GM23338 (cell line): ENCODE measurements around the gene CENPX. TPM values are rescaled to one million over a fixed set of nuclear protein-coding genes. Genes with fewer than 3 reads are reported as not detected.
"Not testable (repeated sequence)": the region's sequence is repeated elsewhere in the genome, so short reads cannot be mapped to it uniquely, and the experiment has no call there.

Experiments
- ATAC-seq: fragments of 200-7000 bp; cut with Tn5 transposase; 3 replicates; pipeline ENCODE4 v1.9.1; 2020
- DNase-seq: peaks from one replicate; pipeline ENCODE4 v3.0.0-alpha.2; 2015; ENCODE audit warnings: low spot score
- H2AFZ ChIP-seq: fragments of 200-600 bp; sonication (generic); 2 replicates; pipeline ENCODE4 v1.8.0; 2016; ENCODE audit warnings: antibody characterized with exemption, mild to moderate bottlenecking, moderate library complexity
- H3F3A ChIP-seq: fragments of 200-600 bp; sonication (generic); replicated peaks from 2 replicates; pipeline ENCODE4 v1.8.0; 2017; ENCODE audit warnings: antibody characterized with exemption, mixed run types, low read depth
- H3K27ac ChIP-seq: fragments of 200-600 bp; sonication (generic); 2 replicates; pipeline ENCODE4 v1.6.1; 2016; ENCODE audit warnings: low read depth
- H3K27me3 ChIP-seq: fragments of 200-600 bp; sonication (generic); 2 replicates; pipeline ENCODE4 v1.8.0; 2016; ENCODE audit warnings: mild to moderate bottlenecking, mixed run types, moderate library complexity; ENCODE audit not compliant: insufficient read depth
- H3K36me3 ChIP-seq: fragments of 200-600 bp; sonication (generic); 2 replicates; pipeline ENCODE4 v1.8.0; 2016; ENCODE audit warnings: mild to moderate bottlenecking; ENCODE audit not compliant: insufficient read depth
- H3K4me1 ChIP-seq: fragments of 200-600 bp; sonication (generic); 2 replicates; pipeline ENCODE4 v1.8.0; 2016; ENCODE audit warnings: mild to moderate bottlenecking, moderate library complexity; ENCODE audit not compliant: insufficient read depth
- H3K4me2 ChIP-seq: fragments of 200-600 bp; sonication (generic); 2 replicates; pipeline ENCODE4 v1.7.1; 2017; ENCODE audit warnings: mixed run types
- H3K4me3 ChIP-seq: fragments of 200-600 bp; sonication (generic); 2 replicates; pipeline ENCODE4 v1.6.1; 2016; ENCODE audit warnings: mixed run types
- H3K79me2 ChIP-seq: fragments of 200-600 bp; sonication (generic); replicated peaks from 2 replicates; pipeline ENCODE4 v1.8.0; 2017; ENCODE audit warnings: mild to moderate bottlenecking; ENCODE audit not compliant: insufficient read depth
- H3K9me2 ChIP-seq: fragments of 200-600 bp; sonication (generic); 2 replicates; pipeline ENCODE4 v1.8.0; 2017; ENCODE audit not compliant: insufficient read depth
- H4K20me1 ChIP-seq: fragments of 200-600 bp; sonication (generic); replicated peaks from 2 replicates; pipeline ENCODE4 v1.8.0; 2017; ENCODE audit warnings: mild to moderate bottlenecking; ENCODE audit not compliant: insufficient read depth
- H3K27ac Mint-ChIP-seq: 2 replicates; pipeline ENCODE4 v1.8.0; 2020; ENCODE audit warnings: inconsistent platforms, mild to moderate bottlenecking, moderate library complexity, mixed read lengths
- H3K27me3 Mint-ChIP-seq: 3 replicates; pipeline ENCODE4 v1.8.0; 2022; ENCODE audit warnings: low read depth, mild to moderate bottlenecking, moderate library complexity, mixed read lengths, inconsistent platforms; ENCODE audit not compliant: insufficient read depth, poor library complexity
- H3K36me3 Mint-ChIP-seq: 3 replicates; pipeline ENCODE4 v1.8.0; 2021; ENCODE audit warnings: low read depth, mild to moderate bottlenecking, inconsistent platforms, moderate library complexity, mixed read lengths
- H3K4me1 Mint-ChIP-seq: 3 replicates; pipeline ENCODE4 v1.8.0; 2020; ENCODE audit warnings: mild to moderate bottlenecking, inconsistent platforms, mixed read lengths
- H3K4me3 Mint-ChIP-seq: 3 replicates; pipeline ENCODE4 v1.8.0; 2021; ENCODE audit warnings: moderate library complexity, mild to moderate bottlenecking, inconsistent platforms, mixed read lengths
- H3K9me3 Mint-ChIP-seq: 3 replicates; pipeline ENCODE4 v1.8.0; 2020; ENCODE audit warnings: moderate library complexity, mild to moderate bottlenecking, inconsistent platforms, mixed read lengths
- CREB1 ChIP-seq: fragments of 250-450 bp; sonication (Bioruptor Pico); IDR thresholded peaks from 2 replicates; pipeline ENCODE4 v1.5.0; 2020; ENCODE audit warnings: low read depth, mild to moderate bottlenecking, moderate library complexity
- EZH2 ChIP-seq: fragments of 200-600 bp; sonication (generic); IDR thresholded peaks from one replicate; pipeline ENCODE4 v1.8.0; 2017; ENCODE audit warnings: antibody characterized with exemption, mild to moderate bottlenecking, low read depth; ENCODE audit not compliant: unreplicated experiment
- JUNB ChIP-seq: IDR thresholded peaks from one replicate; pipeline ENCODE4 v1.6.1; 2016; ENCODE audit warnings: antibody characterized with exemption; ENCODE audit not compliant: unreplicated experiment
- NANOG ChIP-seq: IDR thresholded peaks from 2 replicates; pipeline ENCODE4 v1.6.1; 2016; ENCODE audit warnings: antibody characterized with exemption, borderline replicate concordance
- POLR2AphosphoS5 ChIP-seq: IDR thresholded peaks from 2 replicates; pipeline ENCODE4 v1.6.1; 2016; ENCODE audit warnings: antibody characterized with exemption, low read depth
- STAT1 ChIP-seq: IDR thresholded peaks from one replicate; pipeline ENCODE4 v1.6.1; 2016; ENCODE audit warnings: antibody characterized with exemption; ENCODE audit not compliant: unreplicated experiment
- ZNF331 ChIP-seq: fragments of 250-450 bp; sonication (Bioruptor Pico); IDR thresholded peaks from 2 replicates; pipeline ENCODE4 v1.5.0; 2020; ENCODE audit warnings: low read depth, mild to moderate bottlenecking, moderate library complexity
- ZNF462 ChIP-seq: fragments of 250-450 bp; sonication (Bioruptor Pico); IDR thresholded peaks from 2 replicates; pipeline ENCODE4 v1.5.0; 2020; ENCODE audit warnings: mild to moderate bottlenecking, moderate library complexity
- polyA plus RNA-seq: library from polyadenylated mRNA; unstranded; fragments of >200 nt; fragmentation: Nextera tagmentation; extraction: Ambion mirVana; gene quantifications from 2 replicates; pipeline ENCODE4 v1.2.1, GENCODE V29; 2016
- total RNA-seq: library from RNA; depleted of rRNA; stranded (reverse); fragments of >200 nt; shearing (Covaris generic); gene quantifications from 2 replicates; pipeline ENCODE4 v1.2.3, GENCODE V29; 2014
- TF ChIP-seq, protein P1 (sequence below): IDR thresholded peaks from 2 replicates; pipeline ENCODE4 v1.6.1; 2016; ENCODE audit warnings: antibody characterized with exemption

CENPX gene
- total and polyA plus RNA-seq, 2 experiments from 2014 or later, result 114 to 157 TPM

DNA sequence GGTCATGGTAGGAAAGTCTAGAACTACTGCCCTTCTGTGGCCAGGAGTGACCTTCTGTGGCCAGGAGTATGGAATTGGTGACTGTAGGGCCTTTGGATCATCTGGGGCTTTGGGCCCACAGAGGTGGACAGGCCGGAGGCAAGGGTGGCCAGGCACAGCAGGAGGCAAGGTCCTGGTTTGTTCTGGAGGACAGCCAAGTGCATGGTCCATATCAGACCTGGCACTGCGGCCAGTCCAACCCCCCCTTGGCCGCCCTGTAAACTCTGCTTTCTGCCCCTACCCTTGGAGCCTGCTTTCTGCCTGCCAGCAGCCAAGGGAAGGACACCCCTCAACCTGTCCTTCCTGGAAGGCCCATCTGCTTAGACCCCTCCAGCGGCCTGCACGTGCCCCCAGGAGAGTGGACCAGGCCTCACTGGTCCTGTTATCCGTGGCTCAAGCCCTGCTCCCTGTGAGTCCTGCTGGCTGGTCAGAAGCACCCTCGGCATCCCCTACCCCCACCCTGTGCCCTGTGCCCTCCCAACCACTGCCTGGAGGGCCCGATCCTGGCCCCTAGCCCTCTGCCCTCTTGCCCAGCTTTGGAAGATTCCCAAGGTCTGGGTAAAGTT is 17.1 kb upstream of the CENPX start:
- Mint-ChIP-seq H3K27ac (no peak overlapping the region), H3K9me3 (no peaks in the 10 kb centered on the region; the same call in 2 of the 3 replicates), H3K4me3 (no peak overlapping the region; the same call in 2 of the 3 replicates), H3K36me3 (peaks cover 3% of the 10 kb centered on the region; the same call in 1 of the 3 replicates), H3K27me3 (peaks cover 13% of the 10 kb centered on the region), H3K4me1 (peaks cover 29% of the 10 kb centered on the region)
- H4K20me1 ChIP-seq, result no peaks in the 10 kb centered on the region; the same call in 1 of the 2 replicates
- TF ChIP-seq CREB1 (CRISPR knock-in tag) (no peak), EZH2 (no peak)
- H3K79me2 ChIP-seq, result no peaks in the 10 kb centered on the region
- H3K4me1 ChIP-seq, result no peaks in the 10 kb centered on the region; the same call in 1 of the 2 replicates
- H3K4me2 ChIP-seq, result no peak overlapping the region
- no peak overlapping the region for H2AFZ ChIP-seq
- no peaks in the 10 kb centered on the region for H3K9me2 ChIP-seq
- H3K36me3 ChIP-seq, result no peaks in the 10 kb centered on the region
- H3K4me3 ChIP-seq, result no peak overlapping the region
- no peak for DNase-seq
- no peaks in the 10 kb centered on the region for H3K27me3 ChIP-seq
- H3F3A ChIP-seq, result peaks cover 11% of the 10 kb centered on the region
- H3K27ac ChIP-seq, result no peak overlapping the region
- no peak for ATAC-seq

DNA sequence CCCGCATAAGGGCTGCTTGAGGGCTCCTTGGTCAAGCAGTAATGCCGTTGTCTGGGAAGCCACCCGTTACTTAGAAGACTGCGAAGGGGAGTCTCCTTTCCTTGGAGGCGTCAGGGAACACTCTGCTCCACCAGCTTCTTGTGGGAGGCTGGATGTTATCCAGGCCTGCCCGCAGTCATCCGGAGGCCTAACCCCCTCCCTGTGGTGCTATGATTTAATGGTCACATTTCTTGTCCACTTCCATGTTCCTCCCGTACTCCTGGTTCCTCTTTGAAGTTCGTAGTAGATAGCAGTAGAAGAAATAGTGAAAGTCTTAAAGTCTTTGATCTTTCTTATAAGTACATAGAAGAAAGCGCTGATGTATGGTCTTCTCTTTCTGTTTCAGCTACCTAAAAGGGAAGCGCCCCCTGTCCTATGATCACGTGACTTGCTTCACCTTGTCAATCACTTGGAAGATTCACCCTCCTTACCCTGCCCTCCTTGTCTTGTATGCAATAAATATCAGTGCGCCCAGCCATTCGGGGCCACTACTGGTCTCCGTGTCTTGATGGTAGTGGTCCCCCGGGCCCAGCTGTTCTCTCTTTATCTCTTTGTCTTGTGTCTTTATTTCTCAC is 16.2 kb upstream of the CENPX start:
- H3F3A ChIP-seq, result peaks cover 11% of the 10 kb centered on the region
- not testable (repeated sequence) for H3K4me3 Mint-ChIP-seq, H3K36me3 ChIP-seq, H3K36me3 Mint-ChIP-seq, H3K79me2 ChIP-seq, H3K27ac Mint-ChIP-seq, H3K27ac ChIP-seq, ATAC-seq, DNase-seq, H4K20me1 ChIP-seq, H3K27me3 ChIP-seq, H3K9me2 ChIP-seq, H2AFZ ChIP-seq, H3K9me3 Mint-ChIP-seq, H3K4me2 ChIP-seq, H3K4me3 ChIP-seq, H3K4me1 ChIP-seq
- Mint-ChIP-seq H3K27me3 (peaks cover 16% of the 10 kb centered on the region), H3K4me1 (peaks cover 34% of the 10 kb centered on the region)

GRCh38 chr17:82037889-82038195 is 15.2 kb upstream of the CENPX start:
- no peaks in the 10 kb centered on the region for H3K9me2 ChIP-seq
- Mint-ChIP-seq H3K36me3 (peaks cover 3% of the 10 kb centered on the region; the same call in 2 of the 3 replicates), H3K27ac (peak overlapping the region; percentile 93), H3K4me3 (peak overlapping the region; percentile 75), H3K9me3 (no peaks in the 10 kb centered on the region; the same call in 2 of the 3 replicates), H3K4me1 (peaks cover 32% of the 10 kb centered on the region), H3K27me3 (peaks cover 16% of the 10 kb centered on the region)
- H3K27me3 ChIP-seq, result no peaks in the 10 kb centered on the region
- H3K36me3 ChIP-seq, result no peaks in the 10 kb centered on the region
- H2AFZ ChIP-seq, result peak overlapping the region; percentile 34; the same call in 1 of the 2 replicates
- peak overlapping the region; percentile 95 for H3K4me2 ChIP-seq
- DNase-seq (no peak), ATAC-seq (no peak)
- H3K79me2 ChIP-seq, result peaks cover 1% of the 10 kb centered on the region; the same call in 1 of the 2 replicates
- peaks cover 6% of the 10 kb centered on the region; the same call in 1 of the 2 replicates for H3K4me1 ChIP-seq
- H3K27ac ChIP-seq, result peak overlapping the region; percentile 78; the same call in 1 of the 2 replicates
- H3F3A ChIP-seq, result peaks cover 11% of the 10 kb centered on the region
- no peaks in the 10 kb centered on the region; the same call in 1 of the 2 replicates for H4K20me1 ChIP-seq
- peak overlapping the region; percentile 81 for H3K4me3 ChIP-seq
- no peak for TF ChIP-seq CREB1 (CRISPR knock-in tag)
- TF ChIP-seq ZNF462 (CRISPR knock-in tag), result no peak
- TF ChIP-seq ZNF331 (CRISPR knock-in tag), result no peak
- no peak for TF ChIP-seq JUNB
- TF ChIP-seq EZH2, result no peak
- no peak for TF ChIP-seq NANOG
- TF ChIP-seq, protein P1, sequence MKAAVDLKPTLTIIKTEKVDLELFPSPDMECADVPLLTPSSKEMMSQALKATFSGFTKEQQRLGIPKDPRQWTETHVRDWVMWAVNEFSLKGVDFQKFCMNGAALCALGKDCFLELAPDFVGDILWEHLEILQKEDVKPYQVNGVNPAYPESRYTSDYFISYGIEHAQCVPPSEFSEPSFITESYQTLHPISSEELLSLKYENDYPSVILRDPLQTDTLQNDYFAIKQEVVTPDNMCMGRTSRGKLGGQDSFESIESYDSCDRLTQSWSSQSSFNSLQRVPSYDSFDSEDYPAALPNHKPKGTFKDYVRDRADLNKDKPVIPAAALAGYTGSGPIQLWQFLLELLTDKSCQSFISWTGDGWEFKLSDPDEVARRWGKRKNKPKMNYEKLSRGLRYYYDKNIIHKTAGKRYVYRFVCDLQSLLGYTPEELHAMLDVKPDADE, result no peak
- no peak for TF ChIP-seq POLR2AphosphoS5
- no peak for TF ChIP-seq STAT1
